Suprapubic skin (tissue), 4 donors: Measurements from ENCODE around the gene GPALPP1. TPM values are rescaled to one million over a fixed set of nuclear protein-coding genes. Genes with fewer than 3 reads are reported as not detected.

Experiments used
- DNase-seq, 2 donors: peaks; one replicate each; pipeline ENCODE4 v3.0.0-alpha.2; 2019; ENCODE audit warnings: low spot score in 2 of 2
- H3K27ac ChIP-seq: fragments of 200-600 bp; sonication (generic); one replicate; pipeline ENCODE4 v1.5.1; 2019
- H3K27me3 ChIP-seq: fragments of 200-600 bp; sonication (generic); one replicate; pipeline ENCODE4 v1.5.1; 2019
- H3K36me3 ChIP-seq: fragments of 200-600 bp; sonication (generic); one replicate; pipeline ENCODE4 v1.5.1; 2019
- H3K4me1 ChIP-seq: fragments of 200-600 bp; sonication (generic); one replicate; pipeline ENCODE4 v1.5.1; 2019
- H3K4me3 ChIP-seq: fragments of 200-600 bp; sonication (generic); one replicate; pipeline ENCODE4 v1.5.1; 2019; ENCODE audit warnings: mild to moderate bottlenecking
- H3K9me3 ChIP-seq: fragments of 200-600 bp; sonication (generic); one replicate; pipeline ENCODE4 v1.5.1; 2019
- CTCF ChIP-seq, 2 donors: fragments of 200-600 bp in 1 of 2; fragments of 450-650 bp in 1 of 2; sonication (generic) in 1 of 2; IDR thresholded peaks; one replicate each; pipeline ENCODE4 v1.5.1; 2016 to 2019; ENCODE audit warnings: antibody characterized with exemption in 2 of 2, mild to moderate bottlenecking in 1 of 2, moderate library complexity in 1 of 2
- EP300 ChIP-seq: sonication (generic); formaldehyde crosslinking; IDR thresholded peaks from one replicate; pipeline ENCODE4 v1.6.1; 2017; ENCODE audit warnings: antibody characterized with exemption
- POLR2A ChIP-seq, 2 donors: fragments of 450-650 bp; IDR thresholded peaks; one replicate each; pipeline ENCODE4 v1.6.1; 2017; ENCODE audit warnings: antibody characterized with exemption in 2 of 2, mild to moderate bottlenecking in 2 of 2, moderate library complexity in 2 of 2
- POLR2AphosphoS5 ChIP-seq, 3 donors: sonication (generic); formaldehyde crosslinking; IDR thresholded peaks; one replicate each; pipeline ENCODE4 v1.6.1; 2017; ENCODE audit warnings: antibody characterized with exemption in 3 of 3
- WGBS: methylation state at CpG from one replicate; pipeline ENCODE4 v1.1.5; 2018; 5-methylcytosine and 5-hydroxymethylcytosine counted together
- total RNA-seq, 4 donors: library from RNA; depleted of rRNA; stranded (reverse); fragments of >200 nt; gene quantifications; one replicate each; pipeline ENCODE4 v1.1.0, GENCODE V29; 2016

The GPALPP1 gene
- total RNA-seq, 4 donors from 2014 or later: 17.0 to 33.5 (median 28.6) TPM

- H3K27ac ChIP-seq: no peak overlapping the region
- H3K4me1 ChIP-seq: peaks cover 11% of the 10 kb centered on the region
- 90% methylated on average over 7 of the region's 7 CpGs for WGBS
- no peaks in the 10 kb centered on the region for H3K27me3 ChIP-seq
- H3K36me3 ChIP-seq: peaks cover 10% of the 10 kb centered on the region
- no peak for DNase-seq
- H3K9me3 ChIP-seq: no peaks in the 10 kb centered on the region
- TF ChIP-seq EP300: no peak
- TF ChIP-seq CTCF (IDR thresholded peaks at IDR 0.05): no peak
- TF ChIP-seq POLR2AphosphoS5 (IDR thresholded peaks at IDR 0.05): no peak
- no peak for TF ChIP-seq POLR2A (IDR thresholded peaks at IDR 0.05)
- H3K4me3 ChIP-seq: no peak overlapping the region
These were observed 17.4 kb upstream of the GPALPP1 start for GRCh38 chr13:44971656-44972595.

DNA sequence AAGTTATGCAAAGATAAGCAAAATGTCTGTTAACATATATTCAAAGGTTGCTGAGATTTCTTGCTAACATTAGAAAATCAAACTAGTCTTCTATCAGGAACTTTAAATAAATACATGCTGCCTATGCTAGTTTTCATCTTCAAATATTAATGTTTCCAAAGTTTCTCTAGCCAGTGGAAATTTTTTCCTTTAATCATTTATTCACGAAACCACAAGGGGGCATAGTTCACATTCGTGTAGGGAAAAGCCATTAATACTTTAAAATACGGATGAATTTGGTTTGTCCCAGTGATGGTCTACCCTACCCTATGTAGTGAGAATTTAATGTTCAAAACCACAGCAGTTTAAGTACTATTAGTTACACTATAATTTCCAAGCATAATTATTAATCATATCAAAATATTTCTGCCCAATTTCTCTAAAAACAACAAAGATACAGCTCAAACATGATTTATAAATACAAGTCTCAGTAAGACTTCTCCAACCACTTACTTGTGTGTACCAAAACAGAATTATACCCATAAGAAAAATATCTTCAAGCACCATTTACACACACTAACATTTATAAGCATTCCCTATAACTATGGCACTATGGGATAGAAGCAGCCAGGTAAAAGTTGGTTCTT lies 16.3 kb upstream of the GPALPP1 start:
- H3K4me1 ChIP-seq: peaks cover 3% of the 10 kb centered on the region
- 10% methylated on average over 3 of the region's 3 CpGs for WGBS
- peaks cover 21% of the 10 kb centered on the region for H3K36me3 ChIP-seq
- no peaks in the 10 kb centered on the region for H3K9me3 ChIP-seq
- H3K27me3 ChIP-seq: no peaks in the 10 kb centered on the region
- H3K27ac ChIP-seq: no peak overlapping the region
- no peak overlapping the region for H3K4me3 ChIP-seq
- no peak for DNase-seq
- TF ChIP-seq POLR2A (IDR thresholded peaks at IDR 0.05) (no peak), CTCF (IDR thresholded peaks at IDR 0.05) (peak; percentile 30 to 36)

- Histone ChIP-seq H3K4me3 (no peak overlapping the region), H3K27ac (no peak overlapping the region), H3K9me3 (no peaks in the 10 kb centered on the region), H3K4me1 (peaks cover 3% of the 10 kb centered on the region), H3K36me3 (peaks cover 31% of the 10 kb centered on the region), H3K27me3 (no peaks in the 10 kb centered on the region)
- no peak for DNase-seq
- TF ChIP-seq POLR2AphosphoS5 (IDR thresholded peaks at IDR 0.05) (no peak), EP300 (no peak), POLR2A (IDR thresholded peaks at IDR 0.05) (no peak), CTCF (IDR thresholded peaks at IDR 0.05) (no peak)
- WGBS: 75% methylated on average over 9 of the region's 9 CpGs
These were observed 15.1 kb upstream of the GPALPP1 start for GRCh38 chr13:44974056-44974793.

DNA sequence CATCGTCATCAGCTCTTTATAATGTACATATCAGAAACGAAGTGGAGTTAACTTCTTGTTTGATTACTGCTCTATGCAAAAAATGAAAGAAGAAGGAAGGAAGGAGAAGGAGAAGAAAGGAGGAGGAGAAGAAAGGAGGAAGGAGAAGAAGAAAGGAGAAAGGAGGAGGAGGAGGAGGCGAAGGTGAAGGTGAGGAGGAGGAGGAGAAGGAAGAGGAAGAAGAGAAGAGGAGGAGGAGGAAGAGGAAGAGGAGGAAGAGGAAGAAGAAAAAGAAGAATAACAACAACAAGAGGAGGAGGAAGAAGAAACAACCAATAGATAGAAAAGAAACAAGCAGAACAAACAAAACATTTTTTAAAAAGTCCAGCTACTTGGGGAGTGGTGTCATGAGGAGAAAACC lies 13.1 kb upstream of the GPALPP1 start:
- Histone ChIP-seq H3K4me1 (no peaks in the 10 kb centered on the region), H3K4me3 (no peak overlapping the region), H3K27me3 (no peaks in the 10 kb centered on the region), H3K9me3 (no peaks in the 10 kb centered on the region), H3K36me3 (peaks cover 43% of the 10 kb centered on the region), H3K27ac (no peak overlapping the region)
- no peak for TF ChIP-seq CTCF (IDR thresholded peaks at IDR 0.05)
- TF ChIP-seq POLR2AphosphoS5 (IDR thresholded peaks at IDR 0.05): no peak
- no peak for TF ChIP-seq POLR2A (IDR thresholded peaks at IDR 0.05)
- TF ChIP-seq EP300: no peak
- 87% methylated on average over 3 of the region's 3 CpGs for WGBS
- no peak for DNase-seq
